H9 (cell line): ENCODE data around the gene SPTBN4. TPM values are rescaled to one million over a fixed set of nuclear protein-coding genes. Genes with fewer than 3 reads are reported as not detected.

Source experiments
- DNase-seq: peaks from one replicate; pipeline ENCODE4 v3.0.0-alpha.2; 2017
- H2AFZ ChIP-seq: one replicate; pipeline ENCODE4 v1.6.1; 2013; ENCODE audit warnings: mild to moderate bottlenecking, low read length, control low read depth, moderate library complexity
- H2AK5ac ChIP-seq: 2 replicates; pipeline ENCODE4 v1.6.1; 2013; ENCODE audit warnings: low read length, control low read depth, mixed read lengths; ENCODE audit not compliant: insufficient read length
- H2BK120ac ChIP-seq: one replicate; pipeline ENCODE4 v1.6.1; 2013; ENCODE audit warnings: low read depth, mild to moderate bottlenecking, low read length, control low read depth, inconsistent platforms; ENCODE audit not compliant: poor library complexity, severe bottlenecking
- H2BK12ac ChIP-seq: 2 replicates; pipeline ENCODE4 v1.6.1; 2013; ENCODE audit warnings: low read length, control low read depth, mixed read lengths, low read depth; ENCODE audit not compliant: insufficient read length
- H2BK15ac ChIP-seq: 2 replicates; pipeline ENCODE4 v1.6.1; 2013; ENCODE audit warnings: low read depth, low read length, control low read depth
- H2BK20ac ChIP-seq: one replicate; pipeline ENCODE4 v1.6.1; 2013; ENCODE audit warnings: low read depth, mild to moderate bottlenecking, low read length, control low read depth, inconsistent platforms; ENCODE audit not compliant: poor library complexity, severe bottlenecking
- H2BK5ac ChIP-seq: 2 replicates; pipeline ENCODE4 v1.6.1; 2013; ENCODE audit warnings: low read length, control low read depth, mixed read lengths; ENCODE audit not compliant: insufficient read length
- H3K14ac ChIP-seq: 2 replicates; pipeline ENCODE4 v1.6.1; 2013; ENCODE audit warnings: low read length, control low read depth; ENCODE audit not compliant: insufficient read depth
- H3K18ac ChIP-seq: 2 replicates; pipeline ENCODE4 v1.6.1; 2013; ENCODE audit warnings: low read depth, mild to moderate bottlenecking, mixed read lengths, low read length, control low read depth; ENCODE audit not compliant: insufficient read length
- H3K23ac ChIP-seq: 2 replicates; pipeline ENCODE4 v1.6.1; 2013; ENCODE audit warnings: low read length, control low read depth, mixed read lengths, low read depth; ENCODE audit not compliant: insufficient read length
- H3K23me2 ChIP-seq: 2 replicates; pipeline ENCODE4 v1.6.1; 2013; ENCODE audit warnings: low read depth, mild to moderate bottlenecking, mixed read lengths, low read length, control low read depth; ENCODE audit not compliant: insufficient read length, poor library complexity, severe bottlenecking
- H3K27ac ChIP-seq: 2 replicates; pipeline ENCODE4 v1.5.1; 2013; ENCODE audit warnings: low read length, control low read depth, mixed read lengths, low read depth; ENCODE audit not compliant: insufficient read length
- H3K27me3 ChIP-seq: 2 replicates; pipeline ENCODE4 v1.6.1; 2013; ENCODE audit warnings: low read length, control low read depth, inconsistent platforms; ENCODE audit not compliant: insufficient read depth
- H3K4ac ChIP-seq: 2 replicates; pipeline ENCODE4 v1.6.1; 2013; ENCODE audit warnings: low read depth, mild to moderate bottlenecking, control low read depth, inconsistent platforms, low read length, moderate library complexity
- H3K4me1 ChIP-seq: 2 replicates; pipeline ENCODE4 v1.6.1; 2013; ENCODE audit warnings: low read length, control low read depth, inconsistent platforms; ENCODE audit not compliant: insufficient read depth
- H3K4me2 ChIP-seq: 2 replicates; pipeline ENCODE4 v1.6.1; 2013; ENCODE audit warnings: low read length, control low read depth, mixed read lengths; ENCODE audit not compliant: insufficient read length, insufficient read depth
- H3K56ac ChIP-seq: 2 replicates; pipeline ENCODE4 v1.6.1; 2013; ENCODE audit warnings: low read depth, mild to moderate bottlenecking, mixed read lengths, low read length, control low read depth; ENCODE audit not compliant: insufficient read length
- H3K79me1 ChIP-seq: 2 replicates; pipeline ENCODE4 v1.6.1; 2013; ENCODE audit warnings: low read depth, mild to moderate bottlenecking, moderate library complexity, low read length, control low read depth, inconsistent platforms; ENCODE audit not compliant: insufficient read depth, poor library complexity, severe bottlenecking
- H3K79me2 ChIP-seq: 2 replicates; pipeline ENCODE4 v1.6.1; 2013; ENCODE audit warnings: low read length, control low read depth, inconsistent platforms; ENCODE audit not compliant: insufficient read depth
- H3K9ac ChIP-seq: 2 replicates; pipeline ENCODE4 v1.6.1; 2013; ENCODE audit warnings: low read length, control low read depth, mixed read lengths; ENCODE audit not compliant: insufficient read length; ENCODE audit errors: extremely low read depth
- H3K9me3 ChIP-seq: one replicate; pipeline ENCODE4 v1.6.1; 2013; ENCODE audit warnings: low read depth, low read length, inconsistent platforms; ENCODE audit not compliant: control insufficient read depth
- H3T11ph ChIP-seq: one replicate; pipeline ENCODE4 v1.6.1; 2013; ENCODE audit warnings: mild to moderate bottlenecking, low read length, control low read depth, inconsistent platforms
- H4K20me1 ChIP-seq: one replicate; pipeline ENCODE4 v1.6.1; 2013; ENCODE audit not compliant: control insufficient read depth, insufficient read length, insufficient read depth
- H4K5ac ChIP-seq: 2 replicates; pipeline ENCODE4 v1.6.1; 2013; ENCODE audit warnings: low read depth, mild to moderate bottlenecking, mixed read lengths, low read length, control low read depth; ENCODE audit not compliant: insufficient read length
- H4K8ac ChIP-seq: replicated peaks from 2 replicates; pipeline ENCODE4 v1.6.1; 2013; ENCODE audit warnings: low read length, control low read depth, mixed read lengths, low read depth; ENCODE audit not compliant: insufficient read length
- H4K91ac ChIP-seq: 2 replicates; pipeline ENCODE4 v1.6.1; 2013; ENCODE audit warnings: low read depth, mild to moderate bottlenecking, moderate library complexity, mixed read lengths, low read length, control low read depth; ENCODE audit not compliant: insufficient read length
- H3K27ac Mint-ChIP-seq, 3 experiments: 2 replicates in 2 of 3; 3 replicates in 1 of 3; pipeline ENCODE4 v1.8.0; 2020 to 2021; ENCODE audit warnings: mixed read lengths in 3 of 3, mild to moderate bottlenecking in 1 of 3, moderate library complexity in 1 of 3
- H3K27me3 Mint-ChIP-seq: 2 replicates; pipeline ENCODE4 v1.8.0; 2021; ENCODE audit warnings: low read depth, mild to moderate bottlenecking, moderate library complexity, mixed read lengths
- H3K36me3 Mint-ChIP-seq, 3 experiments: 2 replicates in 2 of 3; 3 replicates in 1 of 3; pipeline ENCODE4 v1.8.0; 2020 to 2021; ENCODE audit warnings: low read depth in 3 of 3, mixed read lengths in 3 of 3; ENCODE audit not compliant: insufficient read depth in 1 of 3
- H3K4me1 Mint-ChIP-seq, 2 experiments: 2 replicates each; pipeline ENCODE4 v1.8.0; 2020; ENCODE audit warnings: mixed read lengths in 2 of 2
- H3K4me3 Mint-ChIP-seq, 2 experiments: 2 replicates in 1 of 2; 3 replicates in 1 of 2; pipeline ENCODE4 v1.8.0; 2020 to 2021; ENCODE audit warnings: mild to moderate bottlenecking in 2 of 2, mixed read lengths in 2 of 2, moderate library complexity in 1 of 2
- H3K9me3 Mint-ChIP-seq, 2 experiments: 2 replicates in 1 of 2; 3 replicates in 1 of 2; pipeline ENCODE4 v1.8.0; 2020; ENCODE audit warnings: mild to moderate bottlenecking in 2 of 2, mixed read lengths in 2 of 2, moderate library complexity in 1 of 2
- CTCF ChIP-seq: fragments of 200-600 bp; sonication (generic); conservative IDR thresholded peaks from 3 replicates; pipeline ENCODE4 v1.8.0; 2021; ENCODE audit warnings: antibody characterized with exemption, mild to moderate bottlenecking
- WGBS: extraction: QIAGEN DNeasy Blood & Tissue Kit; methylation state at CpG from one replicate; pipeline ENCODE4 v1.1.7; 2013; ENCODE audit warnings: missing lambda C conversion rate, low lambda C conversion rate, mixed read lengths; ENCODE audit not compliant: insufficient read length; ENCODE audit errors: extremely low coverage; 5-methylcytosine and 5-hydroxymethylcytosine counted together
- total RNA-seq: library from RNA; stranded (reverse); gene quantifications from 2 replicates; pipeline ENCODE4 v1.2.1, GENCODE V29; 2021

The SPTBN4 gene
- total RNA-seq, 1 experiment from 2014 or later = 2.9 TPM

- Histone ChIP-seq H3K4ac (no peak overlapping the region), H4K8ac (no peak overlapping the region), H3K79me1 (no peaks in the 10 kb centered on the region), H2AFZ (no peak overlapping the region), H4K20me1 (no peaks in the 10 kb centered on the region), H3K9me3 (no peaks in the 10 kb centered on the region), H3K9ac (no peak overlapping the region), H4K91ac (no peak overlapping the region), H2BK12ac (no peak overlapping the region), H3K18ac (no peak overlapping the region), H2BK120ac (no peak overlapping the region), H3K79me2 (no peaks in the 10 kb centered on the region), H2BK20ac (no peak overlapping the region), H2BK15ac (no peak overlapping the region), H3K4me1 (no peaks in the 10 kb centered on the region), H3K27me3 (no peaks in the 10 kb centered on the region), H2BK5ac (no peak overlapping the region), H3K14ac (no peak overlapping the region), H3K4me2 (no peak overlapping the region), H2AK5ac (no peak overlapping the region), H3K23me2 (no peaks in the 10 kb centered on the region), H3K56ac (no peak overlapping the region), H3K27ac (no peak overlapping the region), H3T11ph (no peak overlapping the region), H4K5ac (no peak overlapping the region), H3K23ac (no peak overlapping the region)
- TF ChIP-seq CTCF = no peak
- Mint-ChIP-seq H3K36me3 (no peaks in the 10 kb centered on the region; a peak in 2 of 7 replicates), H3K27me3 (no peaks in the 10 kb centered on the region), H3K9me3 (no peaks in the 10 kb centered on the region; a peak in 1 of 5 replicates), H3K27ac (no peak overlapping the region; a peak in 1 of 7 replicates), H3K4me3 (no peak overlapping the region), H3K4me1 (no peaks in the 10 kb centered on the region)
- no CpG with 5 or more reads among the region's 5 CpGs for WGBS
- no peak for DNase-seq
Measured at GRCh38 chr19:40457048-40457447, 9.8 kb upstream of the SPTBN4 start.
